Cerebellar nuclear complex (tissue), 1 donor: ENCODE measurements around the gene BCL2L13.
"Not testable (repeated sequence)": the region's sequence is repeated elsewhere in the genome, so short reads cannot be mapped to it uniquely, and the experiment has no call there.

Experiments
- DNase-seq, 2 experiments: peaks; one replicate each; lab custom pipeline; 2025; lab: John Stamatoyannopoulos, UW

The BCL2L13 gene

DNA sequence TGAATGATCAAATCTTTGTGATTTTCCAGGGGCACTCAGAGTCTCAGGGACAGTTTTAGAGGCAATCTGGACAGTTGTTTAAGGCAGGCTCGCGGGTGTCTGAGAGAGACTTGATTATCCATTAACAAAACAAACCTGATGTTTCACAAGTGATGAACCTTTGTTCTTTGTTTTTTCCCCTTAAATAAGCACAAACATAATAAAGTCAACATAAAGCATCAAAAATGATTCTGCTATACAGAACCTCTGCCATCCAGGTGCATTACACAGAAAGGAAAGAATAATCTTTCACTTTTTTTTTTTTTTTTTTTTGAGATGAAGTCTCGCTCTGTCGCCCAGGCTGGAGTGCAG is 122.6 kb downstream of the BCL2L13 start:
- DNase-seq, result no peak

- not testable (repeated sequence) for DNase-seq
These were observed 124.9 kb downstream of the BCL2L13 start for GRCh38 chr22:17763442-17763841.

- DNase-seq, result no peak
These were observed 125.5 kb downstream of the BCL2L13 start for GRCh38 chr22:17764036-17764435.

DNA sequence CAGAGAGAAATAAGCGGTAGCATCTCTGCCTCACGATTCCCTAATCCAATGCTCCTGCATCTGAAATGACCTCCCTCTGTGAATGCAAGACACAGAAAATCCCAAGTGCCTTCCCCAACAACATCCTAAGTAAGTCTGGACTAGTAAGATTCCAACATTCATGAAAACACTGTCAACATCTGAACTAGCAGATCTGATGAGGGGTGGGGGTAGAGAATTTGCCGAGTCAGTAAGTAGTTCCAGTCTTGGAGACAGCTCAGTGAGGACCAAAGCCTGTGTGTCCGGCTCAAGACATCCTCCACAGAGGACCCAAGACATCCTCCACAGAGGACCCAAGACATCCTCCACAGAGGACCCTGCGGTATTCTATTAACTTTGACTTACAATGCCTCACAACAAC is 126.3 kb downstream of the BCL2L13 start:
- DNase-seq, result not testable (repeated sequence)

GRCh38 chr22:17767233-17768065 is 128.9 kb downstream of the BCL2L13 start:
- DNase-seq, result no peak

DNA sequence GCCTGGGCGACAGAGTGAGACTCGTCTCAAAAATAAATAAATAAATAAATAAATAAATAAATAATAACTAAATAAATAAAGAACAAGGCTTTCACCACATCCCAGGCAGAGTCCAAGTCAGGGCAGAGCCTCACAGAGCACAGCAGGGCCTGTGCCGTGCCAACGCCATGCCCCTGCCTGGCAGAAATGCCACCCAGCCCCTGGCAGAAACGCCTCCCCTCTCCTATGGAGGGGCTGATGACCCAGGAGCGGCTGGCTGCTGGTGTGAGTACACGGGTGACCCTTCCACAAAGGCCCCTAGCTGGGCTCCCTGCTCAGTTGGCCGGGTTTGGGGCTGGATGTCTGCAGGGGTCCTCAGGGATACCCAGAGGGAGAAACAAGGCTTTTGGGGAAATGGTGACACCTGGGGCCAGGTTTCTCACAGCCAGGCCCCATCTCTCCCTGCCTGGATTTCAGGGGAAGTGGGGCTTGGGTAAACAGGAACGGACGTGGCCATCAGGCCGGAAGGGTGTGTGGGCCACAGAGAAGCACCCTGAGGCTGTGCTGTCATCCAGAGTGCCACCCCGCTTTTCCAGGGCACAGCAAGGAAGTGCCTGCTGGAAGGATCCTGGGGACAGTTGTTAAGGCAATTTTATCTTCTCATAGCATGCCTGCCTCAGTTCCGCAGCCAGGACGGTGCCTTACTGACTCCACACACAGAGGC is 130.6 kb downstream of the BCL2L13 start:
- DNase-seq, result no peak

GRCh38 chr22:17769716-17770082 is 131.1 kb downstream of the BCL2L13 start:
- DNase-seq, result no peak

DNA sequence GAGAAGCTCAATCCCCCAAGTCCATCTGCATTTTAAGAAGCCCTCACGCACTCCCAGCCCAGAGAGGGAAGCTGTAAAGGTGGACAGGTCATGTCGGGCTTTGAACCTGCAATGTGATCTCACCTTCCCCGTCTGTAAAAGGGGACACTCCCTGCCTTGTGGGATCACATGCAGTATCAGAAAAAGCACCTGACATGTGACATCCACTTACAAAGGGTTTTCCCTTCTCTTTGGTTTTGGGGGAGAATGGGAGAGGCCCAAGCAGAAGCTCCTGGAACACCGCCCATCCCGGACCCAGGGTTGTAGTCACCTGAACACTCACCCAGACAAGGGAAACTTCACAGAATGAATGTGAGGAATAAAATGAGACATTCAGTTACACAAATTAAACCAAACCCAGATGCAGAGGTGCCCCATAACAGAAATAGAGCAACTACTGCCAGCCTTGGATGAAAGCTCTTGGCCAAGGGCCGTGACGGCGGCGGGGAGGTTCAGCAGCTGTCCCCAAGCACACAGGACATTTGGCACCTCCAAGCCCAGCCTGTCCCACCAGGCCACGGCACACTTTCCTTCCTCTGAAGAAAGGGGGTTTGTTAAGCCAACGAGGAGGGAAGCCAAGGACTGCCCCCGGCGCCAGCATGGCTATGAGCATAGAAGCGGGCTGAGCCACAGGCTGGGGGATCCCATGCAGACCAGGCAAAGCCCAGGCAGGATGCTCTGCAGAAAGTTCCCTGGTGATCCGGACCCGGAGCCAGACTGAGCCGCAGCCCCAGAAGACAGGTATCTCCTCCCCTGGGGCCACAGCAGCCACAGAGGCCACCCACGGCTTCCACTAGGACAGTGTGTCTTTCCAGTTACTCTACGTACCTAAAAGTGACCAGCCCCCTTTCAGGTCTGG is 131.9 kb downstream of the BCL2L13 start:
- no peak for DNase-seq

DNA sequence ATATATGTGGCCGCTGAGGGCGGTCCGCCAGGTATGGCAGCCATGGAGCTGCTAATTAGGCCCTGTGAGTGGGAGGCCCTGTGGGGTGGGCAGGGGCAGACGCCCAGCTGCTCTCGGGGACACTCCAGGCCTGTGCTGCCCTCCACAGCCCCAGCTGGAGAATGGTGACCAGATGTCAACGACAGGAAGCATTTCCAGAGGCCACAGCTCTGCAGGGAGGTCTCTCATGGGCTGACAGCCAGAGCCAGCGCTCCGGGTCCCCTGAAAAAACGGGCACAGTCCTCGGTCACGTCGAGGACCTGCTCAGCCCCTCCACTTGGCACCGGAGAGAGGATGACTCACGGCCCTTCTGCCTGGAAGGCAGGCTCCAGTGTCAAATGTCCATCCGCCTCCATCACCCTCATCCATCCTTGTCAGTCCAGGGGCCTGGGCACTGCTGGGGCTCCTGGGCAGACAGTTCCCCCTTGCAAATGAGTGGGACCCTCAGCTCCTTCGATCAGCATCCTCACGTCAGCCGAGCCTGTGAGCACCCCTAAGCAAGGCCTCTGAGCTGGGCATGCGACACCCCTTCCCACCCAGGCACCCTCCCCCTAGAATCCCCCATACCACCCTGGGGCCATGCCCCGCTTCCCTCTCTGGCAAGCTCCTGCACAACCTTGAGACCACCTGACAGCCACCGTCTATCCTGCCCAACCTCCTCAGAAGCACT is 133.8 kb downstream of the BCL2L13 start:
- no peak for DNase-seq

GRCh38 chr22:17772958-17773605 is 134.5 kb downstream of the BCL2L13 start:
- DNase-seq, result no peak

- DNase-seq, result no peak
These were observed 135.1 kb downstream of the BCL2L13 start for GRCh38 chr22:17773606-17774205.

DNA sequence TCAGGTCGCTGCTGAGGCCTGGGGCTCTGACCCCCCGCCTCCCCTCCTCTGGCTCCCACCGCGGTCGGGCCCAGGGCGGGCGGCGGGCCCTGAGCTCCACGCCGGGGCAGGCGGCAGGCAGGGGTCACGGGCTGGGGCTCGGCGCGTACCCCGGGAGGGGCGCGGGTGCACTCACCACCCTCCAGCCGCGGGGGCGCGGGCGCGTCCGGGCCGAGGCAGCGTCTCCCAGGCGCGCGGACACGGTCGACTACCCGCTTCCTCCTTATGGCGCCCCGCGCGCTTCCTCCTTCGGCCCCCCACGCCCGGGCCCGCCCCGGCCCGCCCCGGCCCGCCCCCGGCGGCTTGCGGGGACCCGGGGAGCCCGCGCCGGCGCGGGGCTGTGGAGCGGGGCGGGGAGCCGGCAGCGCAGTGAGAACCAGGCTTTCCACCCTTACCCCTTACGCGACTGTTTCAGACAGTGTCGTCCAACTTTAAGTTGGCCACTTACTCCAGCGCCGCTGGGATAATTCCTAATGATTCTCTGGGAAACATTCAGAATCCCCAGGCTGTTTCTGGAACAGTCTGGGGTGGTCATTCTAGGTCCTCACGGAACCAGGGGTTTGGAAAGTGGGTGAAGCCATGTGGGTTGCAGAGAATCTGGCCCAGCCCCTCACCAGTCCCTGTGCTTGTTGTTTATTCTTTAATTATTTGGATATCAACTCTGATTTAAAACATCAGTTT is 135.8 kb downstream of the BCL2L13 start, which contains the start of gene BID:
TSS of gene BID (minus strand) at position 264 of the 720 bp plus-strand sequence. CDS start 24,353 bp downstream, outside the sequence.
- no peak for DNase-seq

DNA sequence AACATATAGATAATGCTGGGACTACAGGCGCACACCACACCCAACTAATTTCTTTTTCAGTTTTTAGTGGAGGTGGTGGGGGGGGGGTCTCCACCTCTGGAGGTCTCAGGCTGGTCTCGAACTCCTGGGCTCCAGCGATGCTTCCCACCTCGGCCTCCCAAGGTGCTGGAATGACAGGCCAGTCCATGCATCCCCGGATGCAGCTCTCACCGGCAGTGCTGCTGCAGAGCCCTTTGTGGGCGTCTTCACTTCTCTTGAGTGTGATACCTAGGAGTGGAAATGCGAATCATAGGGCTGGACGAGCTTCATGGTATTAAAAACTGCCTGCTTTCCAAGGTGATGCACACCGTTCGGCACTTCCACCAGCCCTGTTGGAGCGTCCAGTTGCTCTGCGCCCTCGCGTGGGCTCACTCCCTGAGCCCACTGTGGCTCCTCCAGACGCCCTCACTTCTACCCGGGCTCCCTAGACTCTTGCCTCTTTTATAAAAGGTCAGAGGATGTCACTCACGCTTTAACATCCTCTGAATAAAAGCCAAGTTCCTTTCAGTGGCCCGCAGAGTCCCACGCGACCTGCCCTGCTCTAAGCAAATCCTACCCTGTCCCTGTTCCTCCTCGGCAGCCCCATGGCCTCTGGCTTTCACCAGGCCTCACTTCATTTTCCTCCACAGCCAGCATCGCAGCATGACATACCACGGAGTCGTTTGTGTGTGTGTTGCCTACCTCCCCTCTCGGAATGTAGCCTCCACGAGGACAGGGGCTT is 136.5 kb downstream of the BCL2L13 start:
- no peak for DNase-seq

- DNase-seq, result no peak
These were observed 137.4 kb downstream of the BCL2L13 start for GRCh38 chr22:17775781-17776465.

GRCh38 chr22:17777005-17777716 is 138.6 kb downstream of the BCL2L13 start:
- DNase-seq, result no peak

GRCh38 chr22:17777717-17778044 is 139.1 kb downstream of the BCL2L13 start:
- no peak for DNase-seq

GRCh38 chr22:17778412-17778976 is 139.9 kb downstream of the BCL2L13 start:
- DNase-seq, result no peak
